Right atrium auricular region (tissue), 2 donors: Measurements from ENCODE around the gene TPP2. TPM values are rescaled to one million over a fixed set of nuclear protein-coding genes. Genes with fewer than 3 reads are reported as not detected.

Experiments
- DNase-seq: peaks from one replicate; pipeline ENCODE4 v3.0.0-alpha.2; 2019; ENCODE audit warnings: low spot score
- H3K27ac ChIP-seq, 2 donors: fragments of 200-600 bp; sonication (generic); 1 replicate in 1 of 2; 2 replicates in 1 of 2; pipeline ENCODE4 v1.5.1; 2016 to 2019
- H3K27me3 ChIP-seq, 2 donors: fragments of 200-600 bp; sonication (generic); one replicate each; pipeline versions ENCODE4 v1.5.1 to v1.6.0; 2017 to 2019
- H3K36me3 ChIP-seq: fragments of 200-600 bp; sonication (generic); one replicate; pipeline ENCODE4 v1.5.1; 2016
- H3K4me1 ChIP-seq, 2 donors: fragments of 200-600 bp; sonication (generic); one replicate each; pipeline versions ENCODE4 v1.5.1 to v1.6.0; 2017 to 2019
- H3K4me3 ChIP-seq, 2 donors: fragments of 200-600 bp; sonication (generic); 1 replicate in 1 of 2; 2 replicates in 1 of 2; pipeline ENCODE4 v1.5.1; 2017 to 2019; ENCODE audit warnings: mild to moderate bottlenecking in 1 of 2, moderate library complexity in 1 of 2
- H3K9me3 ChIP-seq, 2 donors: fragments of 200-600 bp; sonication (generic); one replicate each; pipeline ENCODE4 v1.5.1; 2019
- total RNA-seq, 2 donors: library from RNA; depleted of rRNA; stranded (reverse); fragments of >200 nt; gene quantifications; one replicate each; pipeline ENCODE4 v1.1.0, GENCODE V29; 2016
- TF ChIP-seq, protein P1 (sequence below), 2 donors: fragments of 200-600 bp; sonication (generic); IDR thresholded peaks; one replicate each; pipeline ENCODE4 v1.5.1; 2019; ENCODE audit warnings: antibody characterized with exemption in 2 of 2

TPP2 gene
- total RNA-seq, 2 donors from 2014 or later: 28.6 to 59.9 TPM

DNA sequence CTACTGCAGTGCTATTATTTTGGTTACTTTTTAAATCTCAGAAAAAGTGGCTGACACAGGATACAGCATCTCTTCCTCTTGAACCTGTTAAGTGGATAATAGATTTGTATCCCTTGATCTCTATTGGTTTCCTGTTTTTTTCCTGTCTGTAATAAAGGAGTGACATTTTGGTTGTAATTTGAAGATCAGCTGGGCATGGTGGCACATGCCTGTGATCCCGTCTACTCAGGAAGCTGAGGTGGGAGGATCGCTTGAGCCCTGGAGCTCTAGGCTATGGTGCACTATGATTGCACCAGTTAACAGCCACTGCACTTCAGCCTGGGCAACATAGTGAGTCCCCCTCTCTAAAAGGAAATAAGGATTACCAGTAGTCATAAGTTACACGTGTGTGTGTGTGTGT is 51.3 kb downstream of the TPP2 start:
- H3K27ac ChIP-seq: no peak overlapping the region
- H3K9me3 ChIP-seq: no peaks in the 10 kb centered on the region
- peaks cover 46% of the 10 kb centered on the region for H3K36me3 ChIP-seq
- no peak for DNase-seq
- H3K4me1 ChIP-seq: peaks cover 0 to 5% of the 10 kb centered on the region in 2 donors
- TF ChIP-seq, protein P1, sequence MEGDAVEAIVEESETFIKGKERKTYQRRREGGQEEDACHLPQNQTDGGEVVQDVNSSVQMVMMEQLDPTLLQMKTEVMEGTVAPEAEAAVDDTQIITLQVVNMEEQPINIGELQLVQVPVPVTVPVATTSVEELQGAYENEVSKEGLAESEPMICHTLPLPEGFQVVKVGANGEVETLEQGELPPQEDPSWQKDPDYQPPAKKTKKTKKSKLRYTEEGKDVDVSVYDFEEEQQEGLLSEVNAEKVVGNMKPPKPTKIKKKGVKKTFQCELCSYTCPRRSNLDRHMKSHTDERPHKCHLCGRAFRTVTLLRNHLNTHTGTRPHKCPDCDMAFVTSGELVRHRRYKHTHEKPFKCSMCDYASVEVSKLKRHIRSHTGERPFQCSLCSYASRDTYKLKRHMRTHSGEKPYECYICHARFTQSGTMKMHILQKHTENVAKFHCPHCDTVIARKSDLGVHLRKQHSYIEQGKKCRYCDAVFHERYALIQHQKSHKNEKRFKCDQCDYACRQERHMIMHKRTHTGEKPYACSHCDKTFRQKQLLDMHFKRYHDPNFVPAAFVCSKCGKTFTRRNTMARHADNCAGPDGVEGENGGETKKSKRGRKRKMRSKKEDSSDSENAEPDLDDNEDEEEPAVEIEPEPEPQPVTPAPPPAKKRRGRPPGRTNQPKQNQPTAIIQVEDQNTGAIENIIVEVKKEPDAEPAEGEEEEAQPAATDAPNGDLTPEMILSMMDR (IDR thresholded peaks at IDR 0.05): no peak
- no peak overlapping the region for H3K4me3 ChIP-seq
- no peaks in the 10 kb centered on the region for H3K27me3 ChIP-seq

DNA sequence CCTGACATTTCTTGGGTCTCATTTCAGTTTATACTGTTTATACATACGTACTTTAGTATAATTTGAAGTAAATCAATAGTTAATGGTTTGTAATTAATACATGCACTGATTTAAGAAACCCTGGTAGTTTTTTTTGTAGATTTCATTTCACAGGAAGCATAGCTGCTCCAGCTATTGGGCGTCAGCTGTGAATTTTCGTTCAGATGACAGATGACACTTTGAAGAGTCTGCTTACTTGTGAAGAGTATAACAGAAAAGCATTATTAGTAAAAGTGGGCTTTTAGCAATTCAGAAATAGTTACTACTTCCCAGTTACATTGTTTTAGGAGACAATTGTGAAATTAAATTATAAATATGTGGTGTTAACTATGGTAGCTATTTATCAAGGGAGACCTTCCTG is 53.7 kb downstream of the TPP2 start:
- Histone ChIP-seq H3K36me3 (peaks cover 38% of the 10 kb centered on the region), H3K27me3 (no peaks in the 10 kb centered on the region), H3K27ac (no peak overlapping the region), H3K4me1 (no peaks in the 10 kb centered on the region), H3K9me3 (no peaks in the 10 kb centered on the region), H3K4me3 (no peak overlapping the region)
- DNase-seq: no peak
- TF ChIP-seq, protein P1 (IDR thresholded peaks at IDR 0.05): no peak

DNA sequence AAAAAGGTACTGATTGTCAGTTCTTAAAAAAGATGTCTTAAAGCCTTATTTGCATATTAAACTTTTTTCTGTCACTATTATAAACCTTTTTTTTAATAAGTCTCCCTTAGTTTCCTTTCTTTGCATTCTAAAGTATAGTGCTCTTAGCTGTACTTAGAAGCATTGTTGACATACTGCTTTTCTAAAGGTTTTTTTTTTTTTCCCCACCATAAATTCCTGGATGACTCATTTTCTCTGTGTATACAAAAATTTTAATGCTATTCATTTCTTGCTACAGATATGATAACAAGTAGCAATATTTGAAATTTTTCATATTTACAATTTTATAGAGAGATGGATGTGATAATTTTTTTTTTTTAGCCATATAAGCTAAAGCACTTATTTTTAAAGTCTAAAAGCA is 54.6 kb downstream of the TPP2 start:
- Histone ChIP-seq H3K36me3 (peaks cover 33% of the 10 kb centered on the region), H3K27ac (no peak overlapping the region), H3K27me3 (no peaks in the 10 kb centered on the region), H3K4me3 (no peak overlapping the region), H3K4me1 (no peaks in the 10 kb centered on the region), H3K9me3 (no peaks in the 10 kb centered on the region)
- no peak for DNase-seq
- TF ChIP-seq, protein P1 (IDR thresholded peaks at IDR 0.05): no peak

DNA sequence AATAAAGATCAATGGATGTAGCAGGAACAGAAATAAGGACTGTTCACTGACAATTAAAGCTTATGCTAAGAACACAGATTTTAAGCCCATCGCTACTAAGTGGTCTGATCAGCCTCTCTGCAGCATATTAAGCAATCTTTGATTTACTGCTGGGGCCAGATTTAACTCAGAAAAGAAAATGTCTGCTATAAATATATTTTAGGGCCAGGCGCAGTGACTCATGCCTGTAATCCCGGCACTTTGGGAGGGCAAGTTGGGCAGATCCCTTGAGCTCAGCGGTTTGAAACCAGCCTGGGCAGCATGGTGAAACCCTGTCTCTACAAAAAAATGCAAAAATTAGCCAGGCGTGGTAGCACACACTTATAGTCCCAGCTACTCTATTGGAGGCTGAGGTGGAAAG is 55.1 kb downstream of the TPP2 start:
- no peak for DNase-seq
- no peaks in the 10 kb centered on the region for H3K9me3 ChIP-seq
- no peaks in the 10 kb centered on the region for H3K27me3 ChIP-seq
- H3K36me3 ChIP-seq: peaks cover 33% of the 10 kb centered on the region
- no peak overlapping the region for H3K27ac ChIP-seq
- TF ChIP-seq, protein P1 (IDR thresholded peaks at IDR 0.05): no peak
- H3K4me1 ChIP-seq: no peaks in the 10 kb centered on the region
- no peak overlapping the region for H3K4me3 ChIP-seq

DNA sequence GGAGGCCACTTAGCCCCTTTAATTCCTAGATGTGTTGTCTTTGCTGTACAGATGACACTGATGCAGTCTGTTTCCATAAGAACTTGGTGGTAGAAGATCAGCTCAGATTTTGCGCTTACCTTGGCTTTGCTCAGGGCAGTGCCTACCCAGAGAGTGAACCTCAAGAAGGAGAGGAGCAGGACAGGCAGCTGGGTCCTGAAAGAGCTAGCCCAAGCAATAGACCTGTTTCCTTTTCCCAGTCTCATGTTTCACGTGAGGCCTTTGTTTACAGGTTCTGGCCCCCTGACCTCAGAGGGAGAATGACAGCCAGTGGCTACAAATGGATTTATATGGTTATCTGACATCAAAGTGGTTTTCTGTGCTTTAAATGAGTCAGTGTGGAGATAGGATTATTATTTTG is 58.0 kb downstream of the TPP2 start:
- H3K9me3 ChIP-seq: no peaks in the 10 kb centered on the region
- DNase-seq: no peak
- no peak overlapping the region for H3K27ac ChIP-seq
- TF ChIP-seq, protein P1 (IDR thresholded peaks at IDR 0.05): no peak
- no peak overlapping the region for H3K4me3 ChIP-seq
- H3K4me1 ChIP-seq: no peaks in the 10 kb centered on the region
- H3K36me3 ChIP-seq: peaks cover 20% of the 10 kb centered on the region
- H3K27me3 ChIP-seq: no peaks in the 10 kb centered on the region

DNA sequence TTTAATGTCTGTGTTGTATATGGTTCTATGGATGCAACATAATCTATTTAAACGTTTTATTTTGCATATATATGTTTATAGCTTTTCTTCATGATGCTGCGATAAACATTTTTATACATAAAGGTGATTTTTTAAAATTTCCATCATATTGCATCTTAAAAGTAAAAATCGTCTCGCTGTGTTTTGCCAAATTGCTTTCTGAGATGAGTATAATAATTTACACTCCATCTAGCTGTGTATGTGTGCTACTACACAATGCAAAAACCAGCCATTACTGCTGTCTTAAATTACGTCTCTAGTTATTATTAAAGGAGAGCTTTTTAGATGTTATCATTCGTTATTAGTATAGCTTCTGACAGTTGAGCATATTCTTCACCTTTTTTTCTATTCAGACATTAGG is 60.8 kb downstream of the TPP2 start:
- no peak overlapping the region for H3K4me3 ChIP-seq
- no peaks in the 10 kb centered on the region for H3K4me1 ChIP-seq
- H3K9me3 ChIP-seq: no peaks in the 10 kb centered on the region
- TF ChIP-seq, protein P1 (IDR thresholded peaks at IDR 0.05): peak in 1 of 2 donors; percentile 45
- DNase-seq: no peak
- no peaks in the 10 kb centered on the region for H3K27me3 ChIP-seq
- H3K36me3 ChIP-seq: peaks cover 17% of the 10 kb centered on the region
- H3K27ac ChIP-seq: no peak overlapping the region
